WTC11 (cell line): ENCODE results near the gene SLIT1.

ENCODE experiments used
- ATF1 ChIP-seq: sonication (generic); formaldehyde crosslinking; IDR thresholded peaks from 2 replicates; pipeline ENCODE4 v1.8.1; 2023; ENCODE audit warnings: mild to moderate bottlenecking, moderate library complexity, missing genetic modification reagents
- EMX1 ChIP-seq: fragments of 250-450 bp; sonication (Bioruptor Pico); IDR thresholded peaks from 2 replicates; pipeline ENCODE4 v1.8.0; 2021; ENCODE audit warnings: mild to moderate bottlenecking
- ETV6 ChIP-seq: sonication (generic); formaldehyde crosslinking; IDR thresholded peaks from 2 replicates; pipeline ENCODE4 v1.8.1; 2022; ENCODE audit warnings: mild to moderate bottlenecking, missing genetic modification reagents
- NFYB ChIP-seq: sonication (generic); formaldehyde crosslinking; conservative IDR thresholded peaks from 2 replicates; pipeline ENCODE4 v1.8.0; 2022; ENCODE audit warnings: low read depth, missing genetic modification reagents
- OVOL2 ChIP-seq: fragments of 250-450 bp; sonication (Bioruptor Pico); IDR thresholded peaks from 2 replicates; pipeline ENCODE4 v1.9.0; 2021; ENCODE audit warnings: mild to moderate bottlenecking, borderline replicate concordance
- SP1 ChIP-seq: sonication (generic); formaldehyde crosslinking; conservative IDR thresholded peaks from 2 replicates; pipeline ENCODE4 v1.8.1; 2022; ENCODE audit warnings: missing genetic modification reagents
- ZNF423 ChIP-seq: fragments of 250-450 bp; sonication (Bioruptor Pico); IDR thresholded peaks from 2 replicates; pipeline ENCODE4 v2.1.2; 2022; ENCODE audit warnings: mild to moderate bottlenecking, moderate library complexity
- TF ChIP-seq, protein P1 (sequence below): sonication (generic); formaldehyde crosslinking; IDR thresholded peaks from 2 replicates; pipeline ENCODE4 v1.8.0; 2022; ENCODE audit warnings: mild to moderate bottlenecking, missing genetic modification reagents
- TF ChIP-seq, protein P2 (sequence below): sonication (generic); formaldehyde crosslinking; IDR thresholded peaks from 2 replicates; pipeline ENCODE4 v1.8.1; 2023; ENCODE audit warnings: mild to moderate bottlenecking, missing genetic modification reagents, borderline replicate concordance
- TF ChIP-seq, protein P3 (sequence below): fragments of 200-600 bp; IDR thresholded peaks from 2 replicates; pipeline ENCODE4 v1.8.0; 2022; ENCODE audit warnings: antibody characterized with exemption
- TF ChIP-seq, protein P4 (sequence below): sonication (generic); formaldehyde crosslinking; IDR thresholded peaks from 2 replicates; pipeline ENCODE4 v1.8.0; 2022; ENCODE audit warnings: missing genetic modification reagents

DNA sequence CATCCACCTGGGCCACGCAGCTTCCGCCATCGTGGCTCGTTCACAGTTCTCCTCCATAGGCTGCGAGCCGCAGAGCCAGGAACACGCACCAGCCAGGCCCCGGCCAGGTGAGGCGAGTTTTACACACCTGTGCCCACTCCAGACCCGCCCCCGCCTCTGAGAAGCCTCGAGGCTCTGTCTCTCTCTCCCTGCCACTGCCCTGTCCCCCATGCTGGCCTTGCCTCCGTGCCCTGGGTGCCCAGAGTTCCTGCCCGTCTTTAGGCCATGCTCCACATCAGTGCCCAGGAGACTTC is 142.2 kb downstream of the SLIT1 start:
- TF ChIP-seq, protein P1, sequence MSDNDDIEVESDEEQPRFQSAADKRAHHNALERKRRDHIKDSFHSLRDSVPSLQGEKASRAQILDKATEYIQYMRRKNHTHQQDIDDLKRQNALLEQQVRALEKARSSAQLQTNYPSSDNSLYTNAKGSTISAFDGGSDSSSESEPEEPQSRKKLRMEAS (CRISPR knock-in tag), result no peak
- TF ChIP-seq ATF1 (CRISPR knock-in tag) (no peak), NFYB (CRISPR knock-in tag) (no peak), EMX1 (CRISPR knock-in tag) (no peak), SP1 (CRISPR knock-in tag) (no peak), OVOL2 (CRISPR knock-in tag) (no peak), ETV6 (no peak), ZNF423 (CRISPR knock-in tag) (no peak)
- TF ChIP-seq, protein P2, sequence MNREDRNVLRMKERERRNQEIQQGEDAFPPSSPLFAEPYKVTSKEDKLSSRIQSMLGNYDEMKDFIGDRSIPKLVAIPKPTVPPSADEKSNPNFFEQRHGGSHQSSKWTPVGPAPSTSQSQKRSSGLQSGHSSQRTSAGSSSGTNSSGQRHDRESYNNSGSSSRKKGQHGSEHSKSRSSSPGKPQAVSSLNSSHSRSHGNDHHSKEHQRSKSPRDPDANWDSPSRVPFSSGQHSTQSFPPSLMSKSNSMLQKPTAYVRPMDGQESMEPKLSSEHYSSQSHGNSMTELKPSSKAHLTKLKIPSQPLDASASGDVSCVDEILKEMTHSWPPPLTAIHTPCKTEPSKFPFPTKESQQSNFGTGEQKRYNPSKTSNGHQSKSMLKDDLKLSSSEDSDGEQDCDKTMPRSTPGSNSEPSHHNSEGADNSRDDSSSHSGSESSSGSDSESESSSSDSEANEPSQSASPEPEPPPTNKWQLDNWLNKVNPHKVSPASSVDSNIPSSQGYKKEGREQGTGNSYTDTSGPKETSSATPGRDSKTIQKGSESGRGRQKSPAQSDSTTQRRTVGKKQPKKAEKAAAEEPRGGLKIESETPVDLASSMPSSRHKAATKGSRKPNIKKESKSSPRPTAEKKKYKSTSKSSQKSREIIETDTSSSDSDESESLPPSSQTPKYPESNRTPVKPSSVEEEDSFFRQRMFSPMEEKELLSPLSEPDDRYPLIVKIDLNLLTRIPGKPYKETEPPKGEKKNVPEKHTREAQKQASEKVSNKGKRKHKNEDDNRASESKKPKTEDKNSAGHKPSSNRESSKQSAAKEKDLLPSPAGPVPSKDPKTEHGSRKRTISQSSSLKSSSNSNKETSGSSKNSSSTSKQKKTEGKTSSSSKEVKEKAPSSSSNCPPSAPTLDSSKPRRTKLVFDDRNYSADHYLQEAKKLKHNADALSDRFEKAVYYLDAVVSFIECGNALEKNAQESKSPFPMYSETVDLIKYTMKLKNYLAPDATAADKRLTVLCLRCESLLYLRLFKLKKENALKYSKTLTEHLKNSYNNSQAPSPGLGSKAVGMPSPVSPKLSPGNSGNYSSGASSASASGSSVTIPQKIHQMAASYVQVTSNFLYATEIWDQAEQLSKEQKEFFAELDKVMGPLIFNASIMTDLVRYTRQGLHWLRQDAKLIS (CRISPR knock-in tag), result no peak
- TF ChIP-seq, protein P3, sequence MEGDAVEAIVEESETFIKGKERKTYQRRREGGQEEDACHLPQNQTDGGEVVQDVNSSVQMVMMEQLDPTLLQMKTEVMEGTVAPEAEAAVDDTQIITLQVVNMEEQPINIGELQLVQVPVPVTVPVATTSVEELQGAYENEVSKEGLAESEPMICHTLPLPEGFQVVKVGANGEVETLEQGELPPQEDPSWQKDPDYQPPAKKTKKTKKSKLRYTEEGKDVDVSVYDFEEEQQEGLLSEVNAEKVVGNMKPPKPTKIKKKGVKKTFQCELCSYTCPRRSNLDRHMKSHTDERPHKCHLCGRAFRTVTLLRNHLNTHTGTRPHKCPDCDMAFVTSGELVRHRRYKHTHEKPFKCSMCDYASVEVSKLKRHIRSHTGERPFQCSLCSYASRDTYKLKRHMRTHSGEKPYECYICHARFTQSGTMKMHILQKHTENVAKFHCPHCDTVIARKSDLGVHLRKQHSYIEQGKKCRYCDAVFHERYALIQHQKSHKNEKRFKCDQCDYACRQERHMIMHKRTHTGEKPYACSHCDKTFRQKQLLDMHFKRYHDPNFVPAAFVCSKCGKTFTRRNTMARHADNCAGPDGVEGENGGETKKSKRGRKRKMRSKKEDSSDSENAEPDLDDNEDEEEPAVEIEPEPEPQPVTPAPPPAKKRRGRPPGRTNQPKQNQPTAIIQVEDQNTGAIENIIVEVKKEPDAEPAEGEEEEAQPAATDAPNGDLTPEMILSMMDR, result no peak
- TF ChIP-seq, protein P4, sequence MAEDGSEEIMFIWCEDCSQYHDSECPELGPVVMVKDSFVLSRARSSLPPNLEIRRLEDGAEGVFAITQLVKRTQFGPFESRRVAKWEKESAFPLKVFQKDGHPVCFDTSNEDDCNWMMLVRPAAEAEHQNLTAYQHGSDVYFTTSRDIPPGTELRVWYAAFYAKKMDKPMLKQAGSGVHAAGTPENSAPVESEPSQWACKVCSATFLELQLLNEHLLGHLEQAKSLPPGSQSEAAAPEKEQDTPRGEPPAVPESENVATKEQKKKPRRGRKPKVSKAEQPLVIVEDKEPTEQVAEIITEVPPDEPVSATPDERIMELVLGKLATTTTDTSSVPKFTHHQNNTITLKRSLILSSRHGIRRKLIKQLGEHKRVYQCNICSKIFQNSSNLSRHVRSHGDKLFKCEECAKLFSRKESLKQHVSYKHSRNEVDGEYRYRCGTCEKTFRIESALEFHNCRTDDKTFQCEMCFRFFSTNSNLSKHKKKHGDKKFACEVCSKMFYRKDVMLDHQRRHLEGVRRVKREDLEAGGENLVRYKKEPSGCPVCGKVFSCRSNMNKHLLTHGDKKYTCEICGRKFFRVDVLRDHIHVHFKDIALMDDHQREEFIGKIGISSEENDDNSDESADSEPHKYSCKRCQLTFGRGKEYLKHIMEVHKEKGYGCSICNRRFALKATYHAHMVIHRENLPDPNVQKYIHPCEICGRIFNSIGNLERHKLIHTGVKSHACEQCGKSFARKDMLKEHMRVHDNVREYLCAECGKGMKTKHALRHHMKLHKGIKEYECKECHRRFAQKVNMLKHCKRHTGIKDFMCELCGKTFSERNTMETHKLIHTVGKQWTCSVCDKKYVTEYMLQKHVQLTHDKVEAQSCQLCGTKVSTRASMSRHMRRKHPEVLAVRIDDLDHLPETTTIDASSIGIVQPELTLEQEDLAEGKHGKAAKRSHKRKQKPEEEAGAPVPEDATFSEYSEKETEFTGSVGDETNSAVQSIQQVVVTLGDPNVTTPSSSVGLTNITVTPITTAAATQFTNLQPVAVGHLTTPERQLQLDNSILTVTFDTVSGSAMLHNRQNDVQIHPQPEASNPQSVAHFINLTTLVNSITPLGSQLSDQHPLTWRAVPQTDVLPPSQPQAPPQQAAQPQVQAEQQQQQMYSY (CRISPR knock-in tag), result no peak
